SK-N-SH (cell line): ENCODE measurements around the gene ZNF622. TPM values are rescaled to one million over a fixed set of nuclear protein-coding genes. Genes with fewer than 3 reads are reported as not detected.

Source experiments
- CTCF ChIA-PET: fragments of 300-600, 350-600 bp; formaldehyde crosslinking; extraction: SDS; loops from one replicate; lab custom pipeline; 2021; lab: Yijun Ruan, JAX
- POLR2A ChIA-PET: fragments of 350-600 bp; sonication (Branson Sonifier 250); formaldehyde crosslinking; extraction: SDS; loops from one replicate; lab custom pipeline; 2020; ENCODE audit warnings: antibody characterized with exemption, inconsistent platforms; lab: Yijun Ruan, JAX
- DNase-seq: peaks from one replicate; pipeline ENCODE4 v3.0.0; 2012
- H2AFZ ChIP-seq: fragments of 200-600 bp; sonication (generic); 2 replicates; pipeline ENCODE4 v1.8.1; 2016; ENCODE audit warnings: antibody characterized with exemption, mild to moderate bottlenecking, low read depth
- H3F3A ChIP-seq: fragments of 200-600 bp; sonication (generic); replicated peaks from 2 replicates; pipeline ENCODE3; 2016; ENCODE audit warnings: antibody characterized with exemption, mild to moderate bottlenecking; ENCODE audit not compliant: insufficient read depth
- H3K27ac ChIP-seq, 2 experiments: fragments of 200-500 bp in 1 of 2; fragments of 200-600 bp in 1 of 2; sonication (Bioruptor generic) in 1 of 2; sonication (generic), shearing (Covaris generic) in 1 of 2; 2 replicates each; pipeline versions ENCODE4 v1.5.1 to v1.6.1; 2014 to 2016; ENCODE audit warnings: low read depth in 2 of 2, inconsistent platforms in 1 of 2, low read length in 1 of 2, mild to moderate bottlenecking in 1 of 2, mixed read lengths in 1 of 2
- H3K27me3 ChIP-seq: fragments of 200-600 bp; sonication (generic), shearing (Covaris generic); 2 replicates; pipeline ENCODE4 v1.6.1; 2016; ENCODE audit warnings: mixed run types; ENCODE audit not compliant: insufficient read depth
- H3K36me3 ChIP-seq, 2 experiments: fragments of 200-500 bp in 1 of 2; fragments of 200-600 bp in 1 of 2; sonication (Bioruptor generic) in 1 of 2; sonication (generic) in 1 of 2; replicated peaks in 1 of 2; 2 replicates each; pipeline versions ENCODE3 to v1.5.1; 2014 to 2016; ENCODE audit warnings: low read length in 1 of 2, mild to moderate bottlenecking in 1 of 2; ENCODE audit not compliant: insufficient read depth in 2 of 2, control insufficient read depth in 1 of 2
- H3K4me1 ChIP-seq, 2 experiments: fragments of 200-500 bp in 1 of 2; fragments of 200-600 bp in 1 of 2; sonication (Bioruptor generic) in 1 of 2; sonication (generic), shearing (Covaris generic) in 1 of 2; 2 replicates each; pipeline versions ENCODE4 v1.5.1 to v1.6.1; 2014 to 2016; ENCODE audit warnings: low read depth in 1 of 2, low read length in 1 of 2, mixed run types in 1 of 2; ENCODE audit not compliant: insufficient read depth in 2 of 2, control insufficient read depth in 1 of 2
- H3K4me2 ChIP-seq: fragments of 200-600 bp; sonication (generic), shearing (Covaris generic); 2 replicates; pipeline ENCODE4 v1.6.1; 2017; ENCODE audit warnings: mixed run types
- H3K4me3 ChIP-seq, 2 experiments: fragments of 200-500 bp in 1 of 2; fragments of 200-600 bp in 1 of 2; sonication (Bioruptor generic) in 1 of 2; sonication (generic), shearing (Covaris generic) in 1 of 2; 2 replicates each; pipeline versions ENCODE4 v1.5.1 to v1.8.1; 2014 to 2016; ENCODE audit warnings: low read depth in 2 of 2, inconsistent platforms in 1 of 2, low read length in 1 of 2, mild to moderate bottlenecking in 1 of 2, mixed read lengths in 1 of 2, moderate library complexity in 1 of 2
- H3K79me2 ChIP-seq: fragments of 200-600 bp; sonication (generic); 2 replicates; pipeline ENCODE4 v1.8.1; 2017; ENCODE audit warnings: mild to moderate bottlenecking; ENCODE audit not compliant: insufficient read depth
- H3K9ac ChIP-seq: fragments of 200-600 bp; sonication (generic); 2 replicates; pipeline ENCODE4 v1.6.1; 2017; ENCODE audit warnings: mixed run types
- H3K9me2 ChIP-seq: fragments of 200-600 bp; sonication (generic); 2 replicates; pipeline ENCODE4 v1.6.1; 2017; ENCODE audit warnings: mixed run types
- H3K9me3 ChIP-seq: fragments of 200-600 bp; sonication (generic); 2 replicates; pipeline ENCODE4 v1.6.1; 2017; ENCODE audit warnings: mixed run types, mild to moderate bottlenecking, moderate library complexity
- H4K20me1 ChIP-seq: fragments of 200-600 bp; sonication (generic); 2 replicates; pipeline ENCODE4 v1.6.1; 2017; ENCODE audit warnings: mild to moderate bottlenecking, mixed run types; ENCODE audit not compliant: insufficient read depth
- ELF1 ChIP-seq: IDR thresholded peaks from 2 replicates; pipeline ENCODE4 v1.4.0; 2012
- EP300 ChIP-seq, 2 experiments: IDR thresholded peaks; 2 replicates each; pipeline versions ENCODE4 v1.4.0 to v1.6.1; 2012; ENCODE audit warnings: borderline replicate concordance in 1 of 2, low read depth in 1 of 2, low read length in 1 of 2
- FOXJ3 ChIP-seq: sonication (generic); formaldehyde crosslinking; IDR thresholded peaks from 2 replicates; pipeline ENCODE4 v1.5.1; 2020; ENCODE audit warnings: mild to moderate bottlenecking, missing genetic modification reagents
- GABPA ChIP-seq: IDR thresholded peaks from 2 replicates; pipeline ENCODE4 v1.4.0; 2012; ENCODE audit warnings: low read depth, mild to moderate bottlenecking
- GATA2 ChIP-seq: sonication (generic); formaldehyde crosslinking; IDR thresholded peaks from 2 replicates; pipeline ENCODE4 v1.5.0; 2020; ENCODE audit warnings: mild to moderate bottlenecking, missing genetic modification reagents
- MEF2A ChIP-seq: IDR thresholded peaks from 2 replicates; pipeline ENCODE4 v1.4.0; 2012; ENCODE audit warnings: low read depth, borderline replicate concordance
- MXI1 ChIP-seq: IDR thresholded peaks from 2 replicates; pipeline ENCODE4 v1.6.1; 2012; ENCODE audit warnings: mild to moderate bottlenecking, low read depth, low read length, improper control_type of control experiment
- PBX3 ChIP-seq: IDR thresholded peaks from 2 replicates; pipeline ENCODE4; 2012
- REST ChIP-seq: IDR thresholded peaks from 2 replicates; pipeline ENCODE4 v1.6.1; 2012; ENCODE audit warnings: mild to moderate bottlenecking, low read depth, low read length, moderate library complexity
- RXRA ChIP-seq: IDR thresholded peaks from 2 replicates; pipeline ENCODE4 v1.4.0; 2012; ENCODE audit warnings: low read depth, mild to moderate bottlenecking, borderline replicate concordance
- SIN3A ChIP-seq: IDR thresholded peaks from 2 replicates; pipeline ENCODE4 v1.6.1; 2012; ENCODE audit warnings: low read depth, mild to moderate bottlenecking, low read length, moderate library complexity, borderline replicate concordance
- SMC3 ChIP-seq: IDR thresholded peaks from 2 replicates; pipeline ENCODE4 v1.6.1; 2012; ENCODE audit warnings: low read depth, low read length, improper control_type of control experiment
- TAF1 ChIP-seq: IDR thresholded peaks from 2 replicates; pipeline ENCODE4 v1.6.1; 2012; ENCODE audit warnings: low read depth, mild to moderate bottlenecking, low read length, moderate library complexity, borderline replicate concordance
- YY1 ChIP-seq: IDR thresholded peaks from 2 replicates; pipeline ENCODE4 v1.4.0; 2012; ENCODE audit warnings: low read depth, mild to moderate bottlenecking
- polyA plus RNA-seq, 3 experiments: library from polyadenylated mRNA; depleted of rRNA; stranded (reverse); fragments of >200 nt; gene quantifications; 2 replicates each; pipeline ENCODE4 v1.2.3, GENCODE V29; 2012
- TF ChIP-seq, protein P1 (sequence below): IDR thresholded peaks from 2 replicates; pipeline ENCODE4 v1.4.0; 2012; ENCODE audit warnings: low read depth
- TF ChIP-seq, protein P2 (sequence below): IDR thresholded peaks from 2 replicates; pipeline ENCODE4 v1.4.0; 2012; ENCODE audit warnings: low read depth, borderline replicate concordance
- TF ChIP-seq, protein P3 (sequence below): fragments of 200-600 bp; sonication (generic); IDR thresholded peaks from 2 replicates; pipeline ENCODE4 v1.6.1; 2017; ENCODE audit warnings: antibody characterized with exemption, mild to moderate bottlenecking, moderate library complexity

Gene ZNF622
- polyA plus RNA-seq, 1 of the 3 experiments (the other 2 are of a cell fraction), result 20.0 TPM

GRCh38 chr5:16483361-16483760, 17.8 kb upstream of the ZNF622 start:
- TF ChIP-seq SIN3A (no peak), SMC3 (no peak), RXRA (no peak), EP300 (IDR thresholded peaks at IDR 0.05; ENCODE audit: borderline replicate concordance in 1 of 2, low read depth in 1 of 2, low read length in 1 of 2) (no peak), MEF2A (no peak), GATA2 (CRISPR knock-in tag) (no peak), ELF1 (no peak), FOXJ3 (CRISPR knock-in tag) (no peak), MXI1 (no peak), REST (no peak), TAF1 (no peak), GABPA (no peak), PBX3 (no peak), YY1 (no peak)
- TF ChIP-seq, protein P1, sequence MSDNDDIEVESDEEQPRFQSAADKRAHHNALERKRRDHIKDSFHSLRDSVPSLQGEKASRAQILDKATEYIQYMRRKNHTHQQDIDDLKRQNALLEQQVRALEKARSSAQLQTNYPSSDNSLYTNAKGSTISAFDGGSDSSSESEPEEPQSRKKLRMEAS, result no peak
- TF ChIP-seq, protein P2, sequence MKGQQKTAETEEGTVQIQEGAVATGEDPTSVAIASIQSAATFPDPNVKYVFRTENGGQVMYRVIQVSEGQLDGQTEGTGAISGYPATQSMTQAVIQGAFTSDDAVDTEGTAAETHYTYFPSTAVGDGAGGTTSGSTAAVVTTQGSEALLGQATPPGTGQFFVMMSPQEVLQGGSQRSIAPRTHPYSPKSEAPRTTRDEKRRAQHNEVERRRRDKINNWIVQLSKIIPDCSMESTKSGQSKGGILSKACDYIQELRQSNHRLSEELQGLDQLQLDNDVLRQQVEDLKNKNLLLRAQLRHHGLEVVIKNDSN, result no peak
- TF ChIP-seq, protein P3, sequence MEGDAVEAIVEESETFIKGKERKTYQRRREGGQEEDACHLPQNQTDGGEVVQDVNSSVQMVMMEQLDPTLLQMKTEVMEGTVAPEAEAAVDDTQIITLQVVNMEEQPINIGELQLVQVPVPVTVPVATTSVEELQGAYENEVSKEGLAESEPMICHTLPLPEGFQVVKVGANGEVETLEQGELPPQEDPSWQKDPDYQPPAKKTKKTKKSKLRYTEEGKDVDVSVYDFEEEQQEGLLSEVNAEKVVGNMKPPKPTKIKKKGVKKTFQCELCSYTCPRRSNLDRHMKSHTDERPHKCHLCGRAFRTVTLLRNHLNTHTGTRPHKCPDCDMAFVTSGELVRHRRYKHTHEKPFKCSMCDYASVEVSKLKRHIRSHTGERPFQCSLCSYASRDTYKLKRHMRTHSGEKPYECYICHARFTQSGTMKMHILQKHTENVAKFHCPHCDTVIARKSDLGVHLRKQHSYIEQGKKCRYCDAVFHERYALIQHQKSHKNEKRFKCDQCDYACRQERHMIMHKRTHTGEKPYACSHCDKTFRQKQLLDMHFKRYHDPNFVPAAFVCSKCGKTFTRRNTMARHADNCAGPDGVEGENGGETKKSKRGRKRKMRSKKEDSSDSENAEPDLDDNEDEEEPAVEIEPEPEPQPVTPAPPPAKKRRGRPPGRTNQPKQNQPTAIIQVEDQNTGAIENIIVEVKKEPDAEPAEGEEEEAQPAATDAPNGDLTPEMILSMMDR, result no peak

More at GRCh38 chr5:16483361-16483760, 17.8 kb upstream of the ZNF622 start:
- H3K27me3 ChIP-seq, result no peaks in the 10 kb centered on the region
- H3K9me2 ChIP-seq, result no peaks in the 10 kb centered on the region
- ChIA-PET CTCF (interaction anchor here (1.3 to 5.1 kb wide), 7 partner anchors 9 to 720 kb away, joined by 3 to 24 read pairs (median 8); no protein-coding TSS in a partner anchor), POLR2A (no interaction called here)
- H3K4me3 ChIP-seq, result no peak overlapping the region
- H3K9ac ChIP-seq, result no peak overlapping the region
- no peaks in the 10 kb centered on the region for H3K36me3 ChIP-seq
- H3K9me3 ChIP-seq, result no peaks in the 10 kb centered on the region
- no peaks in the 10 kb centered on the region for H3F3A ChIP-seq
- no peaks in the 10 kb centered on the region for H3K79me2 ChIP-seq
- H3K4me1 ChIP-seq, result no peaks in the 10 kb centered on the region; a peak in 1 of 4 replicates
- H4K20me1 ChIP-seq, result no peaks in the 10 kb centered on the region
- H3K4me2 ChIP-seq, result no peak overlapping the region
- DNase-seq, result no peak
- H3K27ac ChIP-seq, result no peak overlapping the region
- no peak overlapping the region for H2AFZ ChIP-seq
